H9 (cell line): Measurements from ENCODE around the gene OR2T10. TPM values are rescaled to one million over a fixed set of nuclear protein-coding genes. Genes with fewer than 3 reads are reported as not detected.

Experiments used
- DNase-seq: peaks from one replicate; pipeline ENCODE4 v3.0.0-alpha.2; 2017
- H2AFZ ChIP-seq: one replicate; pipeline ENCODE4 v1.6.1; 2013; ENCODE audit warnings: mild to moderate bottlenecking, low read length, control low read depth, moderate library complexity
- H2AK5ac ChIP-seq: 2 replicates; pipeline ENCODE4 v1.6.1; 2013; ENCODE audit warnings: low read length, control low read depth, mixed read lengths; ENCODE audit not compliant: insufficient read length
- H2BK120ac ChIP-seq: one replicate; pipeline ENCODE4 v1.6.1; 2013; ENCODE audit warnings: low read depth, mild to moderate bottlenecking, low read length, control low read depth, inconsistent platforms; ENCODE audit not compliant: poor library complexity, severe bottlenecking
- H2BK12ac ChIP-seq: 2 replicates; pipeline ENCODE4 v1.6.1; 2013; ENCODE audit warnings: low read length, control low read depth, mixed read lengths, low read depth; ENCODE audit not compliant: insufficient read length
- H2BK15ac ChIP-seq: 2 replicates; pipeline ENCODE4 v1.6.1; 2013; ENCODE audit warnings: low read depth, low read length, control low read depth
- H2BK20ac ChIP-seq: one replicate; pipeline ENCODE4 v1.6.1; 2013; ENCODE audit warnings: low read depth, mild to moderate bottlenecking, low read length, control low read depth, inconsistent platforms; ENCODE audit not compliant: poor library complexity, severe bottlenecking
- H2BK5ac ChIP-seq: 2 replicates; pipeline ENCODE4 v1.6.1; 2013; ENCODE audit warnings: low read length, control low read depth, mixed read lengths; ENCODE audit not compliant: insufficient read length
- H3K14ac ChIP-seq: 2 replicates; pipeline ENCODE4 v1.6.1; 2013; ENCODE audit warnings: low read length, control low read depth; ENCODE audit not compliant: insufficient read depth
- H3K18ac ChIP-seq: 2 replicates; pipeline ENCODE4 v1.6.1; 2013; ENCODE audit warnings: low read depth, mild to moderate bottlenecking, mixed read lengths, low read length, control low read depth; ENCODE audit not compliant: insufficient read length
- H3K23ac ChIP-seq: 2 replicates; pipeline ENCODE4 v1.6.1; 2013; ENCODE audit warnings: low read length, control low read depth, mixed read lengths, low read depth; ENCODE audit not compliant: insufficient read length
- H3K23me2 ChIP-seq: 2 replicates; pipeline ENCODE4 v1.6.1; 2013; ENCODE audit warnings: low read depth, mild to moderate bottlenecking, mixed read lengths, low read length, control low read depth; ENCODE audit not compliant: insufficient read length, poor library complexity, severe bottlenecking
- H3K27ac ChIP-seq: 2 replicates; pipeline ENCODE4 v1.5.1; 2013; ENCODE audit warnings: low read length, control low read depth, mixed read lengths, low read depth; ENCODE audit not compliant: insufficient read length
- H3K27me3 ChIP-seq: 2 replicates; pipeline ENCODE4 v1.6.1; 2013; ENCODE audit warnings: low read length, control low read depth, inconsistent platforms; ENCODE audit not compliant: insufficient read depth
- H3K4ac ChIP-seq: 2 replicates; pipeline ENCODE4 v1.6.1; 2013; ENCODE audit warnings: low read depth, mild to moderate bottlenecking, control low read depth, inconsistent platforms, low read length, moderate library complexity
- H3K4me1 ChIP-seq: 2 replicates; pipeline ENCODE4 v1.6.1; 2013; ENCODE audit warnings: low read length, control low read depth, inconsistent platforms; ENCODE audit not compliant: insufficient read depth
- H3K4me2 ChIP-seq: 2 replicates; pipeline ENCODE4 v1.6.1; 2013; ENCODE audit warnings: low read length, control low read depth, mixed read lengths; ENCODE audit not compliant: insufficient read length, insufficient read depth
- H3K56ac ChIP-seq: 2 replicates; pipeline ENCODE4 v1.6.1; 2013; ENCODE audit warnings: low read depth, mild to moderate bottlenecking, mixed read lengths, low read length, control low read depth; ENCODE audit not compliant: insufficient read length
- H3K79me1 ChIP-seq: 2 replicates; pipeline ENCODE4 v1.6.1; 2013; ENCODE audit warnings: low read depth, mild to moderate bottlenecking, moderate library complexity, low read length, control low read depth, inconsistent platforms; ENCODE audit not compliant: insufficient read depth, poor library complexity, severe bottlenecking
- H3K79me2 ChIP-seq: 2 replicates; pipeline ENCODE4 v1.6.1; 2013; ENCODE audit warnings: low read length, control low read depth, inconsistent platforms; ENCODE audit not compliant: insufficient read depth
- H3K9ac ChIP-seq: 2 replicates; pipeline ENCODE4 v1.6.1; 2013; ENCODE audit warnings: low read length, control low read depth, mixed read lengths; ENCODE audit not compliant: insufficient read length; ENCODE audit errors: extremely low read depth
- H3K9me3 ChIP-seq: one replicate; pipeline ENCODE4 v1.6.1; 2013; ENCODE audit warnings: low read depth, low read length, inconsistent platforms; ENCODE audit not compliant: control insufficient read depth
- H3T11ph ChIP-seq: one replicate; pipeline ENCODE4 v1.6.1; 2013; ENCODE audit warnings: mild to moderate bottlenecking, low read length, control low read depth, inconsistent platforms
- H4K20me1 ChIP-seq: one replicate; pipeline ENCODE4 v1.6.1; 2013; ENCODE audit not compliant: control insufficient read depth, insufficient read length, insufficient read depth
- H4K5ac ChIP-seq: 2 replicates; pipeline ENCODE4 v1.6.1; 2013; ENCODE audit warnings: low read depth, mild to moderate bottlenecking, mixed read lengths, low read length, control low read depth; ENCODE audit not compliant: insufficient read length
- H4K8ac ChIP-seq: replicated peaks from 2 replicates; pipeline ENCODE4 v1.6.1; 2013; ENCODE audit warnings: low read length, control low read depth, mixed read lengths, low read depth; ENCODE audit not compliant: insufficient read length
- H4K91ac ChIP-seq: 2 replicates; pipeline ENCODE4 v1.6.1; 2013; ENCODE audit warnings: low read depth, mild to moderate bottlenecking, moderate library complexity, mixed read lengths, low read length, control low read depth; ENCODE audit not compliant: insufficient read length
- H3K27ac Mint-ChIP-seq, 3 experiments: 2 replicates in 2 of 3; 3 replicates in 1 of 3; pipeline ENCODE4 v1.8.0; 2020 to 2021; ENCODE audit warnings: mixed read lengths in 3 of 3, mild to moderate bottlenecking in 1 of 3, moderate library complexity in 1 of 3
- H3K27me3 Mint-ChIP-seq: 2 replicates; pipeline ENCODE4 v1.8.0; 2021; ENCODE audit warnings: low read depth, mild to moderate bottlenecking, moderate library complexity, mixed read lengths
- H3K36me3 Mint-ChIP-seq, 3 experiments: 2 replicates in 2 of 3; 3 replicates in 1 of 3; pipeline ENCODE4 v1.8.0; 2020 to 2021; ENCODE audit warnings: low read depth in 3 of 3, mixed read lengths in 3 of 3; ENCODE audit not compliant: insufficient read depth in 1 of 3
- H3K4me1 Mint-ChIP-seq, 2 experiments: 2 replicates each; pipeline ENCODE4 v1.8.0; 2020; ENCODE audit warnings: mixed read lengths in 2 of 2
- H3K4me3 Mint-ChIP-seq, 2 experiments: 2 replicates in 1 of 2; 3 replicates in 1 of 2; pipeline ENCODE4 v1.8.0; 2020 to 2021; ENCODE audit warnings: mild to moderate bottlenecking in 2 of 2, mixed read lengths in 2 of 2, moderate library complexity in 1 of 2
- H3K9me3 Mint-ChIP-seq, 2 experiments: 2 replicates in 1 of 2; 3 replicates in 1 of 2; pipeline ENCODE4 v1.8.0; 2020; ENCODE audit warnings: mild to moderate bottlenecking in 2 of 2, mixed read lengths in 2 of 2, moderate library complexity in 1 of 2
- CTCF ChIP-seq: fragments of 200-600 bp; sonication (generic); conservative IDR thresholded peaks from 3 replicates; pipeline ENCODE4 v1.8.0; 2021; ENCODE audit warnings: antibody characterized with exemption, mild to moderate bottlenecking
- WGBS: extraction: QIAGEN DNeasy Blood & Tissue Kit; methylation state at CpG from one replicate; pipeline ENCODE4 v1.1.7; 2013; ENCODE audit warnings: missing lambda C conversion rate, low lambda C conversion rate, mixed read lengths; ENCODE audit not compliant: insufficient read length; ENCODE audit errors: extremely low coverage; 5-methylcytosine and 5-hydroxymethylcytosine counted together
- total RNA-seq: library from RNA; stranded (reverse); gene quantifications from 2 replicates; pipeline ENCODE4 v1.2.1, GENCODE V29; 2021

The OR2T10 gene
- total RNA-seq, 1 experiment from 2014 or later = not detected

GRCh38 chr1:248631354-248632008 is 34.0 kb upstream of the OR2T10 start:
- Histone ChIP-seq H2BK120ac (no peak overlapping the region), H2AK5ac (no peak overlapping the region), H3K23ac (no peak overlapping the region), H3K27me3 (no peaks in the 10 kb centered on the region), H2BK15ac (no peak overlapping the region), H3K79me1 (no peaks in the 10 kb centered on the region), H2BK5ac (no peak overlapping the region), H4K8ac (no peak overlapping the region), H3K23me2 (no peaks in the 10 kb centered on the region), H2AFZ (no peak overlapping the region), H3K56ac (no peak overlapping the region), H4K91ac (no peak overlapping the region), H3K18ac (no peak overlapping the region), H4K5ac (no peak overlapping the region), H3K4ac (no peak overlapping the region), H3K4me2 (no peak overlapping the region), H3K9me3 (peaks cover 51% of the 10 kb centered on the region), H3K4me1 (no peaks in the 10 kb centered on the region), H3K79me2 (no peaks in the 10 kb centered on the region), H3K27ac (no peak overlapping the region), H3K14ac (no peak overlapping the region), H2BK20ac (no peak overlapping the region), H3T11ph (no peak overlapping the region), H3K9ac (no peak overlapping the region), H4K20me1 (no peaks in the 10 kb centered on the region), H2BK12ac (no peak overlapping the region)
- TF ChIP-seq CTCF = no peak
- WGBS = no CpG with 5 or more reads among the region's 7 CpGs
- no peaks in the 10 kb centered on the region for H3K4me1 Mint-ChIP-seq
- peaks cover 4 to 14% (median 4%) of the 10 kb centered on the region in 3 experiments; a peak in 6 of 7 replicates for H3K36me3 Mint-ChIP-seq
- H3K27me3 Mint-ChIP-seq = no peaks in the 10 kb centered on the region; the same call in 1 of the 2 replicates
- H3K27ac Mint-ChIP-seq = no peak overlapping the region
- peaks cover 37 to 46% of the 10 kb centered on the region in 2 experiments for H3K9me3 Mint-ChIP-seq
- no peak for DNase-seq
- H3K4me3 Mint-ChIP-seq = no peak overlapping the region
